Panc1 (cell line): ENCODE measurements around the gene MAP3K12. TPM values are rescaled to one million over a fixed set of nuclear protein-coding genes. Genes with fewer than 3 reads are reported as not detected.

Experiments
- ATAC-seq: fragments of 200-7000 bp; cut with Tn5 transposase; 2 replicates; pipeline ENCODE4 v1.9.1; 2020; ENCODE audit warnings: mild to moderate bottlenecking, moderate library complexity
- BruUV-seq: library from RNA; stranded (reverse); fragments of 400-500 nt; replicated peaks from 2 replicates; lab custom pipeline; 2021; lab: Mats Ljungman, UMichigan
- CTCF ChIA-PET: fragments of 300-600 bp; sonication (Branson Sonifier 250); formaldehyde crosslinking; loops from one replicate; lab custom pipeline; 2022; ENCODE audit warnings: antibody characterized with exemption; lab: Charles Lee
- POLR2A ChIA-PET: fragments of 300-600 bp; sonication (Branson Sonifier 250); formaldehyde crosslinking; loops from one replicate; lab custom pipeline; 2022; ENCODE audit warnings: antibody characterized with exemption; lab: Charles Lee
- DNase-seq: peaks from one replicate; pipeline ENCODE4 v3.0.0-alpha.2; 2010; ENCODE audit warnings: low read depth, low spot score
- H3K27ac ChIP-seq: 2 replicates; pipeline ENCODE4 v1.5.1; 2011; ENCODE audit warnings: mild to moderate bottlenecking, low read length, inconsistent platforms
- H3K27me3 ChIP-seq: fragments of 200-500 bp; sonication (Bioruptor generic); 2 replicates; pipeline ENCODE4 v1.6.0; 2014; ENCODE audit warnings: low read length, inconsistent platforms; ENCODE audit not compliant: control insufficient read depth, insufficient read depth
- H3K36me3 ChIP-seq: fragments of 200-500 bp; sonication (Bioruptor generic); 2 replicates; pipeline ENCODE4 v1.5.1; 2014; ENCODE audit warnings: inconsistent platforms, mild to moderate bottlenecking, low read length, moderate library complexity; ENCODE audit not compliant: control insufficient read depth, insufficient read depth
- H3K4me1 ChIP-seq: 2 replicates; pipeline ENCODE4 v1.5.1; 2011; ENCODE audit warnings: inconsistent platforms, mild to moderate bottlenecking, low read length, moderate library complexity; ENCODE audit not compliant: control insufficient read depth, insufficient read depth
- H3K4me3 ChIP-seq, 2 experiments: 2 replicates each; pipeline ENCODE4 v1.5.1; 2011 to 2012; ENCODE audit warnings: low read depth in 2 of 2, low read length in 2 of 2, mild to moderate bottlenecking in 2 of 2, inconsistent platforms in 1 of 2, moderate library complexity in 1 of 2
- H3K9me3 ChIP-seq: fragments of 200-500 bp; sonication (Bioruptor generic); 2 replicates; pipeline ENCODE4 v1.5.1; 2014; ENCODE audit warnings: low read depth, mild to moderate bottlenecking, inconsistent platforms, low read length, moderate library complexity; ENCODE audit not compliant: control insufficient read depth, insufficient read depth
- POLR2AphosphoS5 ChIP-seq: IDR thresholded peaks from 2 replicates; pipeline ENCODE4 v1.6.1; 2012; ENCODE audit warnings: mild to moderate bottlenecking, low read depth, low read length, moderate library complexity
- REST ChIP-seq, 2 experiments: IDR thresholded peaks; 2 replicates each; pipeline ENCODE4 v1.6.1; 2011 to 2012; ENCODE audit warnings: low read depth in 2 of 2, control low read depth in 1 of 2, low read length in 1 of 2, mild to moderate bottlenecking in 1 of 2, moderate library complexity in 1 of 2; ENCODE audit not compliant: insufficient read depth in 1 of 2
- SIN3A ChIP-seq: IDR thresholded peaks from 2 replicates; pipeline ENCODE4 v1.6.1; 2012; ENCODE audit warnings: low read depth, mild to moderate bottlenecking, low read length, moderate library complexity, borderline replicate concordance; ENCODE audit not compliant: insufficient read depth
- TCF7L2 ChIP-seq: IDR thresholded peaks from 2 replicates; pipeline ENCODE4 v1.6.1; 2011; ENCODE audit warnings: mild to moderate bottlenecking, low read depth, low read length, inconsistent platforms
- in situ Hi-C: cut with HindIII; loops from 2 replicates; pipeline ENCODE4 v1.10.0; 2016; ENCODE audit warnings: low sequenced_read_pairs, low pct_unique_long_range_greater_than_20kb
- intact Hi-C: fragments of 100-400 bp; cut with micrococcal nuclease; formaldehyde crosslinking; loops from one replicate; pipeline ENCODE4 v1.10.0; 2022; ENCODE audit not compliant: unreplicated experiment
- total RNA-seq: library from RNA; stranded (reverse); gene quantifications from one replicate; pipeline ENCODE4 v1.2.1, GENCODE V29; 2021; ENCODE audit not compliant: unreplicated experiment
- TF ChIP-seq, protein P1 (sequence below): fragments of 450-650 bp; IDR thresholded peaks from 2 replicates; pipeline ENCODE4 v1.5.1; 2017; ENCODE audit warnings: mild to moderate bottlenecking

MAP3K12 gene
- total RNA-seq, 1 experiment from 2014 or later: 32.2 TPM

DNA sequence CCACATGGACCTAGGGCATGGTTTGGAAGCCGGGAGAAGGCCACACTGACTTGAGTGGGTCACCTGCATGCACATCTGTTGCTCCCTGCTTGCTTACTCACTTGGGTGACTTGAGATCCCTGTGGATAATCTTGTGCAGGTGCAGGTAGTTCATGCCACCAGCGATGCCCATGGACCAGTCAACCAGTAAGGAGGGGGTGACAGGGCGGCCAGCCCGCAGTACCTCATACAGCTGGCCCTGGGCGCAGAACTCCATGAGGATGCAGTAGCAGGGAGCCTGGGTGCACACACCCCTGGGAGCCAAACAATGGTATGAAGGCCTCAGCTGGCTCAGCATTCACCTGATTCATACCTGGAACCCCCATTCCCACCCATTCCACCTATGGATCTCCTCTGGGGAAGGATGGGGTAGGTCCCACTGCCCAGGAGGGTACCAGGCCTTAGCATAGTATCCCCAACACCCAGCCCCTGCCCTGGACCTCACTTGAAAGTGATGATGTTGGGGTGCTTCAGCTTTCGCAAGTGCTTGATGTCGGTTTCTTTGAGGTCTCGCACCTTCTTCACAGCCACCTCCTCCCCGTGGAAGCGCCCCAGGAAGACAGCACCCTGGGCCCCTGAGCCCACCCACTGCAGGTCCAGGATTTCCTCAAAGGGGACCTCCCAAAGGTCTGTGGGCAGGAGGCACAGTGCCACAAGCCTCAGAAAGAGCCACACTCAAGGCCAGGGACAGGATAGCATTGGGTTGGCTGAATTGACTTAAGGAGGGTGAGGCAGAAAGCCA, 13.1 kb downstream of the MAP3K12 start:
- no peak for DNase-seq
- Histone ChIP-seq H3K9me3 (no peaks in the 10 kb centered on the region), H3K4me1 (peaks cover 2% of the 10 kb centered on the region; the same call in 1 of the 2 replicates), H3K4me3 (no peak overlapping the region), H3K27ac (no peak overlapping the region), H3K36me3 (peaks cover 4% of the 10 kb centered on the region; the same call in 1 of the 2 replicates), H3K27me3 (no peaks in the 10 kb centered on the region)
- in situ Hi-C loops: no loop called here
- TF ChIP-seq REST (IDR thresholded peaks at IDR 0.05; ENCODE audit: insufficient read depth in 1 of 2, low read depth in 2 of 2, low read length in 1 of 2) (no peak), POLR2AphosphoS5 (no peak; the same call in 1 of the 2 replicates), SIN3A (no peak), TCF7L2 (no peak)
- TF ChIP-seq, protein P1, sequence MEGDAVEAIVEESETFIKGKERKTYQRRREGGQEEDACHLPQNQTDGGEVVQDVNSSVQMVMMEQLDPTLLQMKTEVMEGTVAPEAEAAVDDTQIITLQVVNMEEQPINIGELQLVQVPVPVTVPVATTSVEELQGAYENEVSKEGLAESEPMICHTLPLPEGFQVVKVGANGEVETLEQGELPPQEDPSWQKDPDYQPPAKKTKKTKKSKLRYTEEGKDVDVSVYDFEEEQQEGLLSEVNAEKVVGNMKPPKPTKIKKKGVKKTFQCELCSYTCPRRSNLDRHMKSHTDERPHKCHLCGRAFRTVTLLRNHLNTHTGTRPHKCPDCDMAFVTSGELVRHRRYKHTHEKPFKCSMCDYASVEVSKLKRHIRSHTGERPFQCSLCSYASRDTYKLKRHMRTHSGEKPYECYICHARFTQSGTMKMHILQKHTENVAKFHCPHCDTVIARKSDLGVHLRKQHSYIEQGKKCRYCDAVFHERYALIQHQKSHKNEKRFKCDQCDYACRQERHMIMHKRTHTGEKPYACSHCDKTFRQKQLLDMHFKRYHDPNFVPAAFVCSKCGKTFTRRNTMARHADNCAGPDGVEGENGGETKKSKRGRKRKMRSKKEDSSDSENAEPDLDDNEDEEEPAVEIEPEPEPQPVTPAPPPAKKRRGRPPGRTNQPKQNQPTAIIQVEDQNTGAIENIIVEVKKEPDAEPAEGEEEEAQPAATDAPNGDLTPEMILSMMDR: no peak
- CTCF ChIA-PET: no interaction called here
- no peak for ATAC-seq
- BruUV-seq: no TSS peak
- intact Hi-C loops: no loop called here
- POLR2A ChIA-PET: no interaction called here

DNA sequence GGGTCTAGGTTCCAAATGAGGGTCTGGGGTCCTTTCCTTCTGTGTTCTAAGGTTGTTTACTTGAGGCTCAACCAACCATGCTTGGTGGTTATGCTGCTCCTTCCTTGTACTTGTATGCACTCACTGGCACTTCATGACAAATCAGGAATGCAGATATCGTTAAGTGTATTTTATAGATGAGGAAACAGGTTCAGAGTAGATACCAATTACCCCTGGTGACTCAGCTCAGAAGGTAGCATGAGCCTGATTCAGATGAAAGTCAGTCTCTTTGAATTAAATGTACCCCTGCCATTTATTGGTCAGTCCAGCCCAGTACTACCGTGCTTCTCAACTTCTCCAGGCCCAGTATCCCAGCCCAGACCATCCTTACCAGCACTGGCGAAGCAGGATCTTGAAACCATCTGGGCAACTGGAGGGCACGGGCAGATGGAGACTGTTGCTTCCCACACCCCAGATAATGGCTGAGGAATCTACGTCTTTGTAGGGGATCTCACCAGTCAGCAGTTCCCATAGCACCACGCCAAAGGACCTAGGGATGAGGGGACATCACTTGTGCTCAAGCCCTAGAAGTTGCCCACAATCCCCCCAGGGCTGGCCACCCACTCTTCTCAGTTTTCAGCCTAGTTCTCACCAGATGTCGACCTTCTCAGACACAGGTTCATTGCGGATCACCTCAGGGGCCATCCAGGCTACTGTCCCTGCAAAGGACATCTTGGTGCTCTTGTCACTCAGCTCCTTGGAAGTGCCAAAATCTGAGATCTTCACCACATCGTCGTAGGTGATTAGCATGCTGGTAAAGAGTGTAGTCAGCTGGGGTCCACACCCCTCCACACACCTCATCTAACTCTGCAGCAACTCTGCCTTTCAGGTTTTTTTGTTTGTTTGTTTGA, 14.3 kb downstream of the MAP3K12 start:
- POLR2A ChIA-PET: no interaction called here
- DNase-seq: no peak
- Histone ChIP-seq H3K4me1 (peaks cover 9% of the 10 kb centered on the region), H3K4me3 (no peak overlapping the region), H3K36me3 (peaks cover 12% of the 10 kb centered on the region), H3K27ac (no peak overlapping the region), H3K27me3 (no peaks in the 10 kb centered on the region), H3K9me3 (no peaks in the 10 kb centered on the region)
- BruUV-seq: no TSS peak
- CTCF ChIA-PET: no interaction called here
- in situ Hi-C loops: no loop called here
- no peak for TF ChIP-seq REST (IDR thresholded peaks at IDR 0.05; ENCODE audit: insufficient read depth in 1 of 2, low read depth in 2 of 2, low read length in 1 of 2)
- TF ChIP-seq, protein P1: no peak
- no peak; the same call in 1 of the 2 replicates for TF ChIP-seq POLR2AphosphoS5
- TF ChIP-seq SIN3A: no peak
- TF ChIP-seq TCF7L2: no peak
- no peak for ATAC-seq
- intact Hi-C loops: no loop called here
